ENCODE results near the gene EMC9. TPM values are rescaled to one million over a fixed set of nuclear protein-coding genes. Genes with fewer than 3 reads are reported as not detected.
A peak's percentile ranks its signal among the peaks of the same experiment; 100 is the strongest.

EMC9 gene
- total and polyA plus RNA-seq, 2 experiments from 2014 or later = 13.8 to 34.1 TPM

DNA sequence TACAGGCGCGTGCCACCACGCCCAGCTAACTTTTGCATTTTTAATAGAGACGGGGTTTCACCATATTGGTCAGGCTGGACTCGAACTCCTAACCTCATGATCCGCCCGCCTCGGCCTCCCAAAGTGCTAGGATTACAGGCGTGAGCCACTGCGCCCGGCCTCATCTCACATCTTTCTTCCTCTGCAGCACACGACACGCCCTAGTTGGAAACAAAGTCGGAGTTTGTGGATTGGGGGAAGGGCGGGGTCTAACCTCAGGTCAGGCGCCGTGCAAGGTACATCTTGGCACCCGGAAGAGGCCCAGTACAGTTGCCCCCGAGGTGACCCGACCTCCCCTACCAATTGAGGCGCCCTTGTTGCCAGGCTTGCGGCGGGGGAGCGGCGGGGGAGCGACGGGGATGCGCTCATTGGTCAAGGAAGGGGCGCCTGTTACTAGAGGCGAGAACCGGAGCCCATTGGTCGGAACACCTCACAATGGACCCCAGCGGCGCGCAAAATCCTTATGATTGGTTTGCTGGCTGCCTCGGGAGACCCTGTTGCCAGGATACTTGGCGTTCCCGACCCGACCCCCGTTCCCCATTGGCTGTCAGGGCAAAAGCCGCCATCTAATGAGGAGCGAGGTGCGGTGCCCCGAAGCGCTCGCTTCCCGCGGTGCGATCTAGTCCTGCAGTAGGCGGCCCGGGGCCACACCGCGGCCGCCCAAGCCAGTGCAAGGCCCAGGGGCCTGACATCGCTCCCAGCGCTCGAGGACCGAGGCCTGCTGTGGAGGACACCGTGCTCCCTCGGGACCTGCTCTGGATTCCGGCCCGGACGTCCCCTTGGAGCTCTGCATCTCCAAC, 30.2 kb upstream of the EMC9 start, which contains the start of gene REC8:
TSS of gene REC8 (plus strand) at position 659 of the 839 bp plus-strand sequence. CDS start 473 bp downstream, outside the sequence.
- Histone ChIP-seq H3K79me2 (peaks cover 25% of the 10 kb centered on the region), H3K4me2 (peak within 1 kb of the TSS; percentile 81), H3K9me3 (ENCODE audit: low read depth) (no peaks in the 10 kb centered on the region), H3K9me2 (replicated peaks; ENCODE audit: insufficient read depth) (no peaks in the 10 kb centered on the region), H3K4me1 (ENCODE audit: insufficient read depth) (peaks cover 5% of the 10 kb centered on the region), H3K36me3 (replicated peaks; ENCODE audit: insufficient read depth, low read depth) (peaks cover 2% of the 10 kb centered on the region), H3K27me3 (no peaks in the 10 kb centered on the region), H3K27ac (peak within 1 kb of the TSS; percentile 71), H4K20me1 (ENCODE audit: insufficient read depth, poor library complexity, severe bottlenecking) (no peaks in the 10 kb centered on the region), H3K4me3 (peak within 1 kb of the TSS; percentile 11), H2AFZ (peak within 1 kb of the TSS; percentile 16)
- 11% methylated on average over 58 of the region's 63 CpGs for WGBS (ENCODE audit: low lambda C conversion rate, missing lambda C conversion rate)
- peak; percentile 95 for DNase-seq (ENCODE audit: low spot score)
- TF ChIP-seq EZH2phosphoT487 (IDR thresholded peaks at IDR 0.05; ENCODE audit: low read depth, severe bottlenecking, unreplicated experiment) (no peak), EZH2 (IDR thresholded peaks at IDR 0.05; ENCODE audit: borderline replicate concordance) (no peak)
- TF ChIP-seq, protein P1, sequence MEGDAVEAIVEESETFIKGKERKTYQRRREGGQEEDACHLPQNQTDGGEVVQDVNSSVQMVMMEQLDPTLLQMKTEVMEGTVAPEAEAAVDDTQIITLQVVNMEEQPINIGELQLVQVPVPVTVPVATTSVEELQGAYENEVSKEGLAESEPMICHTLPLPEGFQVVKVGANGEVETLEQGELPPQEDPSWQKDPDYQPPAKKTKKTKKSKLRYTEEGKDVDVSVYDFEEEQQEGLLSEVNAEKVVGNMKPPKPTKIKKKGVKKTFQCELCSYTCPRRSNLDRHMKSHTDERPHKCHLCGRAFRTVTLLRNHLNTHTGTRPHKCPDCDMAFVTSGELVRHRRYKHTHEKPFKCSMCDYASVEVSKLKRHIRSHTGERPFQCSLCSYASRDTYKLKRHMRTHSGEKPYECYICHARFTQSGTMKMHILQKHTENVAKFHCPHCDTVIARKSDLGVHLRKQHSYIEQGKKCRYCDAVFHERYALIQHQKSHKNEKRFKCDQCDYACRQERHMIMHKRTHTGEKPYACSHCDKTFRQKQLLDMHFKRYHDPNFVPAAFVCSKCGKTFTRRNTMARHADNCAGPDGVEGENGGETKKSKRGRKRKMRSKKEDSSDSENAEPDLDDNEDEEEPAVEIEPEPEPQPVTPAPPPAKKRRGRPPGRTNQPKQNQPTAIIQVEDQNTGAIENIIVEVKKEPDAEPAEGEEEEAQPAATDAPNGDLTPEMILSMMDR (IDR thresholded peaks at IDR 0.05; ENCODE audit: poor library complexity) = no peak

DNA sequence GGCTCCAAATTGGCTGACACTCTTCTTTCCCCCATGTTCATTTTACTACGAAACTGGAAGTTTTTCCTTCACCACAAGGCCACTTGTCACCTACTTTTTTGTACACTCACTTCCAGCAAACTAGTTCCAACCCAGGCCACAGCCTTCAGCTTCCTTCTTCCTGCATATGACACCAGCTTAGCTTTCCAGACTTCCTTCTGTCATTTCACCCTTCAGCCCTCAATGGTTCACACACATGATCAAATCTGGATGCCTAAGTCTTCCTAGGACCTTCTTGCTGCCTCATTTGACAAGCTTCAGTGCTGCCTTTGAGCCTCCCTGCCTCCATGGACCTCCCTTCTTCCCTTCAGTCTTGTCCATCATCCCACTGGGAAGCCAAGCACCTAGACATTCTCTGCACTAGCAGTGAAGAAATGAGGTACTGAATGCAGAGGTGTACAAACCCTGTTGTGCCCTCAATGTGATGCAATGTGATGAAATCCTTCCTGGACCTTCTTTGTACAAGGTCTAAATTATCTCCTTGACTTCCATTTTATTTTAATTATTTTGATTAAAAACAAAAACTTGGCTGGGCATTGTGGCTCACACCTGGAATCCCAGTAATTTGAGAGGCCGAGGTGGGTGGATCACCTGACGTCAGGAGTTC, 26.2 kb upstream of the EMC9 start:
- TF ChIP-seq EZH2phosphoT487 (IDR thresholded peaks at IDR 0.05; ENCODE audit: low read depth, severe bottlenecking, unreplicated experiment) (no peak), EZH2 (IDR thresholded peaks at IDR 0.05; ENCODE audit: borderline replicate concordance) (no peak)
- TF ChIP-seq, protein P1 (IDR thresholded peaks at IDR 0.05; ENCODE audit: poor library complexity) = no peak
- 93% methylated on average over 3 of the region's 3 CpGs for WGBS (ENCODE audit: low lambda C conversion rate, missing lambda C conversion rate)

DNA sequence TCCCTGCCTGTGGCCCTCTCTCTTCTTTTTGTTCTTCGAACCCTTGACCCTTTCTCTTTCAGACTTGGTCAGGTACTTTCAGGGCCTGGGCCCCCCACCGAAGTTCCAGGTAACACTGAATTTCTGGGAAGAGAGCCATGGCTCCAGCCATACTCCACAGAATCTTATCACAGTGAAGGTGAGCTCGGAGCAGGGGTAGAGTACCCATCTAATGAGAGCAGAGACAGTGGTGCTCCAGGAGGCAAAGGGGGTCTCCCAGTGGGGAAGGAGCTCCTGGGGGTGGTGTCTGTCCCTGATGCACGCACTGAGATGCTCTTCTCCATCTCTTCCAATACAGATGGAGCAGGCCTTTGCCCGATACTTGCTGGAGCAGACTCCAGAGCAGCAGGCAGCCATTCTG, 24.4 kb upstream of the EMC9 start:
- H3K79me2 ChIP-seq = peaks cover 25% of the 10 kb centered on the region
- H2AFZ ChIP-seq = no peak overlapping the region
- H3K9me2 ChIP-seq (replicated peaks; ENCODE audit: insufficient read depth) = no peaks in the 10 kb centered on the region
- H3K4me2 ChIP-seq = no peak overlapping the region
- no peaks in the 10 kb centered on the region for H3K27me3 ChIP-seq
- H3K9me3 ChIP-seq (ENCODE audit: low read depth) = no peaks in the 10 kb centered on the region
- peaks cover 5% of the 10 kb centered on the region for H4K20me1 ChIP-seq (ENCODE audit: insufficient read depth, poor library complexity, severe bottlenecking)
- peaks cover 13% of the 10 kb centered on the region for H3K4me1 ChIP-seq (ENCODE audit: insufficient read depth)
- no peak overlapping the region for H3K4me3 ChIP-seq
- H3K36me3 ChIP-seq (replicated peaks; ENCODE audit: insufficient read depth, low read depth) = no peaks in the 10 kb centered on the region
- H3K27ac ChIP-seq = no peak overlapping the region
- DNase-seq (ENCODE audit: low spot score) = no peak
- TF ChIP-seq, protein P1 (IDR thresholded peaks at IDR 0.05; ENCODE audit: poor library complexity) = no peak
- no peak for TF ChIP-seq EZH2phosphoT487 (IDR thresholded peaks at IDR 0.05; ENCODE audit: low read depth, severe bottlenecking, unreplicated experiment)
- no peak for TF ChIP-seq EZH2 (IDR thresholded peaks at IDR 0.05; ENCODE audit: borderline replicate concordance)
- WGBS (ENCODE audit: low lambda C conversion rate, missing lambda C conversion rate) = 98% methylated on average over 5 of the region's 5 CpGs

More for the DNA sequence above, 26.2 kb upstream of the EMC9 start:
- H4K20me1 ChIP-seq (ENCODE audit: insufficient read depth, poor library complexity, severe bottlenecking) = peaks cover 5% of the 10 kb centered on the region
- H3K4me2 ChIP-seq = no peak overlapping the region
- no peaks in the 10 kb centered on the region for H3K36me3 ChIP-seq (replicated peaks; ENCODE audit: insufficient read depth, low read depth)
- peaks cover 16% of the 10 kb centered on the region for H3K79me2 ChIP-seq
- no peak overlapping the region for H3K4me3 ChIP-seq
- no peaks in the 10 kb centered on the region for H3K4me1 ChIP-seq (ENCODE audit: insufficient read depth)
- H3K27me3 ChIP-seq = no peaks in the 10 kb centered on the region
- no peaks in the 10 kb centered on the region for H3K9me3 ChIP-seq (ENCODE audit: low read depth)
- no peak overlapping the region for H2AFZ ChIP-seq
- DNase-seq (ENCODE audit: low spot score) = no peak
- H3K9me2 ChIP-seq (replicated peaks; ENCODE audit: insufficient read depth) = no peaks in the 10 kb centered on the region
- H3K27ac ChIP-seq = no peak overlapping the region
